Right renal cortex interstitium (tissue), 3 donors: Measurements from ENCODE around the gene IL1R1. TPM values are rescaled to one million over a fixed set of nuclear protein-coding genes. Genes with fewer than 3 reads are reported as not detected.
"Not testable (repeated sequence)": the region's sequence is repeated elsewhere in the genome, so short reads cannot be mapped to it uniquely, and the experiment has no call there.

Experiments used
- DNase-seq, 3 donors: peaks; one replicate each; pipeline ENCODE4 v3.0.0-alpha.2; 2013; ENCODE audit warnings: low read depth in 3 of 3, low spot score in 2 of 3
- polyA plus RNA-seq, 3 donors: library from polyadenylated mRNA; unstranded; fragments of 120-200 nt; gene quantifications; one replicate each; pipeline ENCODE4 v1.2.1, GENCODE V29; 2013; ENCODE audit not compliant: insufficient read length in 3 of 3

Gene IL1R1
- 10 to 100 TPM; 29.6 to 37.2 (median 37.1) TPM for polyA plus RNA-seq

- DNase-seq: peak in 1 of 3 donors; percentile 69
Measured at GRCh38 chr2:102141970-102142828, at the start of gene IL1R1. Gene IL1R1 (plus strand): TSS chr2:102142746. CDS start chr2:102157725, 14,979 bp downstream.

- no peak for DNase-seq
Measured at GRCh38 chr2:102093662-102094061, 48.9 kb upstream of the IL1R1 start.

GRCh38 chr2:102094917-102095316, 47.6 kb upstream of the IL1R1 start:
- DNase-seq: no peak

GRCh38 chr2:102096103-102096502, 46.4 kb upstream of the IL1R1 start:
- no peak for DNase-seq

- DNase-seq: no peak
Measured at GRCh38 chr2:102098756-102099155, 43.8 kb upstream of the IL1R1 start.

GRCh38 chr2:102099536-102100298, 42.8 kb upstream of the IL1R1 start:
- DNase-seq: no peak

- no peak for DNase-seq
Measured at GRCh38 chr2:102100371-102101096, 42.0 kb upstream of the IL1R1 start.

- no peak for DNase-seq
Measured at GRCh38 chr2:102101097-102101848, 41.3 kb upstream of the IL1R1 start.

- DNase-seq: no peak
Measured at GRCh38 chr2:102101849-102102635, 40.5 kb upstream of the IL1R1 start.

GRCh38 chr2:102102636-102102948, 40.0 kb upstream of the IL1R1 start:
- DNase-seq: not testable (repeated sequence)

- no peak for DNase-seq
Measured at GRCh38 chr2:102103284-102103683, 39.3 kb upstream of the IL1R1 start.

- DNase-seq: no peak
Measured at GRCh38 chr2:102103992-102104871, 38.3 kb upstream of the IL1R1 start.

- no peak for DNase-seq
Measured at GRCh38 chr2:102106133-102106556, 36.4 kb upstream of the IL1R1 start.

GRCh38 chr2:102106813-102107740, 35.5 kb upstream of the IL1R1 start:
- DNase-seq: not testable (repeated sequence)

- DNase-seq: no peak
Measured at GRCh38 chr2:102107741-102108070, 34.8 kb upstream of the IL1R1 start.

GRCh38 chr2:102109016-102109415, 33.5 kb upstream of the IL1R1 start:
- DNase-seq: no peak

GRCh38 chr2:102110171-102110570, 32.4 kb upstream of the IL1R1 start:
- DNase-seq: no peak
